K562 (cell line): Measurements from ENCODE around the gene HSD3B7. TPM values are rescaled to one million over a fixed set of nuclear protein-coding genes. Genes with fewer than 3 reads are reported as not detected.

ENCODE experiments used
- BCL6 ChIP-seq: fragments of 250-450 bp; sonication (Bioruptor Pico); IDR thresholded peaks from 2 replicates; pipeline ENCODE4 v1.4.0; 2020
- CBX2 ChIP-seq: fragments of 200-600 bp; sonication (generic); IDR thresholded peaks from one replicate; pipeline ENCODE4 v1.6.1; 2012; ENCODE audit warnings: mild to moderate bottlenecking, low read length, inconsistent platforms; ENCODE audit not compliant: insufficient read depth, poor library complexity, severe bottlenecking
- CTCFL ChIP-seq: IDR thresholded peaks from 2 replicates; pipeline ENCODE4 v1.6.1; 2011; ENCODE audit warnings: borderline replicate concordance, low read depth, mild to moderate bottlenecking, moderate library complexity, low read length; ENCODE audit not compliant: insufficient read depth, poor library complexity, severe bottlenecking
- DLX4 ChIP-seq: fragments of 250-450 bp; sonication (Bioruptor Pico); IDR thresholded peaks from 2 replicates; pipeline ENCODE4 v1.6.1; 2021; ENCODE audit warnings: mild to moderate bottlenecking
- ELF4 ChIP-seq: fragments of 450-650 bp; formaldehyde crosslinking; IDR thresholded peaks from 2 replicates; pipeline ENCODE4 v1.4.0; 2022; ENCODE audit warnings: missing genetic modification characterization
- EZH2 ChIP-seq: IDR thresholded peaks from 2 replicates; pipeline ENCODE4 v1.6.1; 2012; ENCODE audit warnings: low read depth, mild to moderate bottlenecking, inconsistent platforms, low read length, borderline replicate concordance
- FOXA1 ChIP-seq: fragments of 450-650 bp; IDR thresholded peaks from 2 replicates; pipeline ENCODE4 v1.6.1; 2016; ENCODE audit warnings: mild to moderate bottlenecking, borderline replicate concordance
- GABPA ChIP-seq: fragments of 200-800 bp; sonication (Bioruptor generic); conservative IDR thresholded peaks from 2 replicates; pipeline ENCODE4 v1.6.1; 2016; ENCODE audit warnings: low read depth, missing genetic modification characterization, missing compliant biosample characterization
- HMGN3 ChIP-seq: IDR thresholded peaks from 2 replicates; pipeline ENCODE4 v1.6.1; 2011; ENCODE audit warnings: borderline replicate concordance, low read depth, mild to moderate bottlenecking, mixed read lengths, low read length; ENCODE audit not compliant: insufficient read length; ENCODE audit errors: extremely low read depth
- L3MBTL2 ChIP-seq: fragments of 450-650 bp; IDR thresholded peaks from 2 replicates; pipeline ENCODE4 v1.6.1; 2016; ENCODE audit warnings: mild to moderate bottlenecking, moderate library complexity
- MYNN ChIP-seq, 2 experiments: sonication (generic); formaldehyde crosslinking in 1 of 2; IDR thresholded peaks; 2 replicates each; pipeline versions ENCODE4 v1.5.0 to v1.6.1; 2016 to 2020; ENCODE audit warnings: antibody characterized with exemption in 1 of 2, missing genetic modification reagents in 1 of 2
- SMARCA5 ChIP-seq: fragments of 450-650 bp; IDR thresholded peaks from 2 replicates; pipeline ENCODE4 v1.6.1; 2016
- TSC22D4 ChIP-seq: fragments of 450-650 bp; IDR thresholded peaks from 2 replicates; pipeline ENCODE4 v1.6.1; 2016; ENCODE audit warnings: missing genetic modification characterization, missing biosample characterization, control low read depth
- ZBTB12 ChIP-seq: fragments of 250-450 bp; sonication (Bioruptor Pico); IDR thresholded peaks from 2 replicates; pipeline ENCODE4 v1.4.0; 2020
- ZFPM2 ChIP-seq: fragments of 250-450 bp; sonication (Bioruptor Pico); IDR thresholded peaks from 2 replicates; pipeline ENCODE4 v1.5.1; 2022; ENCODE audit warnings: mild to moderate bottlenecking
- ZNF274 ChIP-seq: IDR thresholded peaks from 2 replicates; pipeline ENCODE4 v1.6.1; 2011; ENCODE audit warnings: low read depth, mild to moderate bottlenecking, low read length, moderate library complexity, borderline replicate concordance
- ZNF551 ChIP-seq: fragments of 250-450 bp; sonication (Bioruptor Pico); IDR thresholded peaks from 2 replicates; pipeline ENCODE4 v1.5.0; 2021; ENCODE audit warnings: mild to moderate bottlenecking, moderate library complexity
- ZNF589 ChIP-seq: fragments of 200-800 bp; sonication (Bioruptor generic); IDR thresholded peaks from 2 replicates; pipeline ENCODE4 v1.6.1; 2016; ENCODE audit warnings: low read depth, missing genetic modification characterization, missing compliant biosample characterization
- ZNF77 ChIP-seq: fragments of 250-450 bp; sonication (Bioruptor Pico); IDR thresholded peaks from 2 replicates; pipeline ENCODE4 v1.5.0; 2020
- polyA plus RNA-seq, 8 experiments: library from polyadenylated mRNA; depleted of rRNA in 4 of 8; stranded (reverse) in 5 of 8; unstranded in 3 of 8; fragments of >200 nt; fragmentation: Nextera tagmentation in 2 of 8; fragmentation: Illumina TruSeq in 1 of 8; extraction: Ambion mirVana in 2 of 8; extraction: Trizol in 1 of 8; gene quantifications; 2 replicates each; pipeline versions ENCODE4 v1.2.1 to v1.2.3, GENCODE V29; 2011 to 2014; ENCODE audit warnings: inconsistent platforms in 1 of 8, missing spikeins in 1 of 8
- total RNA-seq, 7 experiments: library from RNA; depleted of rRNA in 6 of 7; stranded (reverse); fragments of >200 nt in 6 of 7; fragmentation: Illumina TruSeq in 2 of 7; extraction: Trizol in 2 of 7; gene quantifications; 2 replicates each; pipeline versions ENCODE4 v1.2.1 to v1.2.3, GENCODE V29; 2011 to 2021; ENCODE audit warnings: low replicate concordance in 1 of 7
- TF ChIP-seq, protein P1 (sequence below), 2 experiments: IDR thresholded peaks; 2 replicates each; pipeline ENCODE4 v1.6.1; 2012; ENCODE audit warnings: improper control_type of control experiment in 2 of 2, low read depth in 2 of 2, low read length in 2 of 2, borderline replicate concordance in 1 of 2
- TF ChIP-seq, protein P2 (sequence below): sonication (generic); formaldehyde crosslinking; IDR thresholded peaks from 2 replicates; pipeline ENCODE4 v1.8.1; 2023; ENCODE audit warnings: mild to moderate bottlenecking, missing genetic modification reagents

Gene HSD3B7
- total and polyA plus RNA-seq, 9 of the 15 experiments (the other 6 are each of a cell fraction or from before 2014, with no cell fraction given): 5.4 to 49.1 (median 23.0) TPM

DNA sequence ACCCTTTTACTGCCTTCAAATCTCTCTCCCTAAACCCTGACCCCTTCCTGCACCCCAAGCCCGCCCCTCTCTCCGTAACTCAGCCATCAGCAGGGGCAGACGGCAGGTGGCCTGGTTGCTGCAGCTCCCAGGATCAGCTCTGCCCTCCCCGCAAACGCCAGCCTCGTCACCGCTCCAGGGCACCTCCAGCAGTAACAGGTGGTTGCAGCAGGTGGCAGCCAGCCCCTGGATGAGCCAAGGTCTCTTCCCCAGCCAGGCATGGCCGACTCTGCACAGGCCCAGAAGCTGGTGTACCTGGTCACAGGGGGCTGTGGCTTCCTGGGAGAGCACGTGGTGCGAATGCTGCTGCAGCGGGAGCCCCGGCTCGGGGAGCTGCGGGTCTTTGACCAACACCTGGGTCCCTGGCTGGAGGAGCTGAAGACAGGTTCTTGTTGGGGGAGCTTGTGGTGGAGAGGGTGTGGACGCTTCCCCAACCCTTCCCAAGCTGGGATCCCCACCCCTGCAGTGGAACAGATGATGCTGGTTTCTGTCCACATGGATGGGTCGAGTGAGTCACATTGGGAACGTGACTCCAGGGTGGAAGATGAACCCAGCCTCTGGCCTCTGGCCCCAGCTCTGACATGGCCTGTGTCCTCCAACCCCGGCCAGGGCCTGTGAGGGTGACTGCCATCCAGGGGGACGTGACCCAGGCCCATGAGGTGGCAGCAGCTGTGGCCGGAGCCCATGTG lies 558 bp downstream of the HSD3B7 start (continued):
- TF ChIP-seq CTCFL (no peak), L3MBTL2 (peak; percentile 54; the same call in 1 of the 2 replicates), GABPA (no peak), CBX2 (no peak), ZNF551 (CRISPR knock-in tag) (no peak), ELF4 (peak; percentile 38; the same call in 1 of the 2 replicates), MYNN (IDR thresholded peaks at IDR 0.05) (no peak), MYNN (CRISPR knock-in tag; IDR thresholded peaks at IDR 0.05) (no peak), EZH2 (no peak), ZFPM2 (CRISPR knock-in tag) (no peak), SMARCA5 (0 out of 2 replicates have a peak, but pooled peaks have one; percentile 38), BCL6 (CRISPR knock-in tag) (no peak), FOXA1 (no peak), HMGN3 (no peak), ZNF77 (no peak), TSC22D4 (tag) (no peak), ZNF274 (no peak), DLX4 (CRISPR knock-in tag) (no peak), ZBTB12 (no peak), ZNF589 (CRISPR knock-in tag) (no peak; the same call in 1 of the 2 replicates)
- TF ChIP-seq, protein P1, sequence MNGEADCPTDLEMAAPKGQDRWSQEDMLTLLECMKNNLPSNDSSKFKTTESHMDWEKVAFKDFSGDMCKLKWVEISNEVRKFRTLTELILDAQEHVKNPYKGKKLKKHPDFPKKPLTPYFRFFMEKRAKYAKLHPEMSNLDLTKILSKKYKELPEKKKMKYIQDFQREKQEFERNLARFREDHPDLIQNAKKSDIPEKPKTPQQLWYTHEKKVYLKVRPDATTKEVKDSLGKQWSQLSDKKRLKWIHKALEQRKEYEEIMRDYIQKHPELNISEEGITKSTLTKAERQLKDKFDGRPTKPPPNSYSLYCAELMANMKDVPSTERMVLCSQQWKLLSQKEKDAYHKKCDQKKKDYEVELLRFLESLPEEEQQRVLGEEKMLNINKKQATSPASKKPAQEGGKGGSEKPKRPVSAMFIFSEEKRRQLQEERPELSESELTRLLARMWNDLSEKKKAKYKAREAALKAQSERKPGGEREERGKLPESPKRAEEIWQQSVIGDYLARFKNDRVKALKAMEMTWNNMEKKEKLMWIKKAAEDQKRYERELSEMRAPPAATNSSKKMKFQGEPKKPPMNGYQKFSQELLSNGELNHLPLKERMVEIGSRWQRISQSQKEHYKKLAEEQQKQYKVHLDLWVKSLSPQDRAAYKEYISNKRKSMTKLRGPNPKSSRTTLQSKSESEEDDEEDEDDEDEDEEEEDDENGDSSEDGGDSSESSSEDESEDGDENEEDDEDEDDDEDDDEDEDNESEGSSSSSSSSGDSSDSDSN (IDR thresholded peaks at IDR 0.05; ENCODE audit: borderline replicate concordance in 1 of 2, low read depth in 2 of 2, low read length in 2 of 2): no peak
- TF ChIP-seq, protein P2, sequence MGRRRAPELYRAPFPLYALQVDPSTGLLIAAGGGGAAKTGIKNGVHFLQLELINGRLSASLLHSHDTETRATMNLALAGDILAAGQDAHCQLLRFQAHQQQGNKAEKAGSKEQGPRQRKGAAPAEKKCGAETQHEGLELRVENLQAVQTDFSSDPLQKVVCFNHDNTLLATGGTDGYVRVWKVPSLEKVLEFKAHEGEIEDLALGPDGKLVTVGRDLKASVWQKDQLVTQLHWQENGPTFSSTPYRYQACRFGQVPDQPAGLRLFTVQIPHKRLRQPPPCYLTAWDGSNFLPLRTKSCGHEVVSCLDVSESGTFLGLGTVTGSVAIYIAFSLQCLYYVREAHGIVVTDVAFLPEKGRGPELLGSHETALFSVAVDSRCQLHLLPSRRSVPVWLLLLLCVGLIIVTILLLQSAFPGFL (CRISPR knock-in tag): no peak
